ENCODE data around the gene C4orf50. TPM values are rescaled to one million over a fixed set of nuclear protein-coding genes. Genes with fewer than 3 reads are reported as not detected.

The C4orf50 gene
- total and polyA plus RNA-seq, 7 donors = under 0.01 to 0.83 (median 0.43) TPM; not detected in 1

GRCh38 chr4:5926598-5926997 lies 91.6 kb downstream of the C4orf50 start:
- no peak for DNase-seq
- Histone ChIP-seq H3K4me3 (no peak overlapping the region), H3K27me3 (peaks cover 0 to 45% (median 9%) of the 10 kb centered on the region in 3 donors), H3K9me3 (no peaks in the 10 kb centered on the region), H3K4me1 (no peaks in the 10 kb centered on the region), H3K27ac (no peak overlapping the region), H3K36me3 (no peaks in the 10 kb centered on the region)
- TF ChIP-seq POLR2A (IDR thresholded peaks at IDR 0.05) = no peak
- TF ChIP-seq POLR2AphosphoS5 (IDR thresholded peaks at IDR 0.05) = no peak
- TF ChIP-seq, protein P1, sequence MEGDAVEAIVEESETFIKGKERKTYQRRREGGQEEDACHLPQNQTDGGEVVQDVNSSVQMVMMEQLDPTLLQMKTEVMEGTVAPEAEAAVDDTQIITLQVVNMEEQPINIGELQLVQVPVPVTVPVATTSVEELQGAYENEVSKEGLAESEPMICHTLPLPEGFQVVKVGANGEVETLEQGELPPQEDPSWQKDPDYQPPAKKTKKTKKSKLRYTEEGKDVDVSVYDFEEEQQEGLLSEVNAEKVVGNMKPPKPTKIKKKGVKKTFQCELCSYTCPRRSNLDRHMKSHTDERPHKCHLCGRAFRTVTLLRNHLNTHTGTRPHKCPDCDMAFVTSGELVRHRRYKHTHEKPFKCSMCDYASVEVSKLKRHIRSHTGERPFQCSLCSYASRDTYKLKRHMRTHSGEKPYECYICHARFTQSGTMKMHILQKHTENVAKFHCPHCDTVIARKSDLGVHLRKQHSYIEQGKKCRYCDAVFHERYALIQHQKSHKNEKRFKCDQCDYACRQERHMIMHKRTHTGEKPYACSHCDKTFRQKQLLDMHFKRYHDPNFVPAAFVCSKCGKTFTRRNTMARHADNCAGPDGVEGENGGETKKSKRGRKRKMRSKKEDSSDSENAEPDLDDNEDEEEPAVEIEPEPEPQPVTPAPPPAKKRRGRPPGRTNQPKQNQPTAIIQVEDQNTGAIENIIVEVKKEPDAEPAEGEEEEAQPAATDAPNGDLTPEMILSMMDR (IDR thresholded peaks at IDR 0.05) = no peak
- TF ChIP-seq EP300 (IDR thresholded peaks at IDR 0.05) = no peak
- 48 to 64% methylated on average over 7 of the region's 7 CpGs for WGBS, 2 donors
- intact Hi-C loops (cut with DNase I) = no loop called here

DNA sequence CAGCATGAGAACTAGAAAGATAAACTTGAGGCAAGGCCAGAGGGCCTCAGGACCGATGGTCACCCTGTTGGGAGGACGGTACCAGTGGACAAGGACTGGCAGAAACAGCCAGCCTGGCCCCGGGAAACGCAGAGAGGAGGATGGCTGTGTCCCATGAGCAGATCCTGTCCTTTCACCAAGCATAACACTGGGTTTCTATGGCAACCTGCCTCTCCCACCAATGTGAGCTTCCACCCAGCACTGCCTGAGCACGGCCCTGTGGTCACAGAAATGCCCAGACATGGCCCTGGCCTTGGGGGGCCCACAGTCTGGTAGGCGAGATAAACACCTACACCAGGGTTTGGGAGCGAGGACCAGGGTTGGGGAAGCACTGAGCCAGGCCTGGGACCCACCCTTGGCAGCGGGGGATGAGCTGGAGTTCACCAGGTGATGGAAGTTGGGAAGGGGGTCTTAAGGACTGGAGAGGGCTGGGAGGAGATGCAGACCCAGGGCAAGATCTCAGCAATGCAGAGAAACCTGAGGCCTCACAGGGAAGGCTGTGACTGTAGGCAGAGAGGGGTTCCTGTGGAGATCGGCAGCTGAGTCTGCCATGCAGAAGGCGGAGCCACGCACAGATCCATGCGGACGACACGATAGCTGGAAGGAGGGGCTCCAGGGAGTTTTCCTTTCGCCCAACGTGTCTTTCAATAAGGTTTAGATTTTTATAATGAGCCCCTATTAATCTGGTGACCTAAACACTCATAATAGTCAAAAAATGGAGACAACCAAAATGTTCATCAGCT lies 92.6 kb downstream of the C4orf50 start:
- H3K4me1 ChIP-seq = no peaks in the 10 kb centered on the region
- H3K36me3 ChIP-seq = no peaks in the 10 kb centered on the region
- 76 to 80% methylated on average over 16 of the region's 16 CpGs for WGBS, 2 donors
- H3K4me3 ChIP-seq = no peak overlapping the region
- intact Hi-C loops (cut with DNase I) = no loop called here
- no peaks in the 10 kb centered on the region for H3K9me3 ChIP-seq
- H3K27me3 ChIP-seq = peaks cover 0 to 50% (median 9%) of the 10 kb centered on the region in 3 donors
- no peak overlapping the region for H3K27ac ChIP-seq
- no peak for DNase-seq
- TF ChIP-seq POLR2AphosphoS5 (IDR thresholded peaks at IDR 0.05) (no peak), POLR2A (IDR thresholded peaks at IDR 0.05) (no peak), EP300 (IDR thresholded peaks at IDR 0.05) (no peak)

DNA sequence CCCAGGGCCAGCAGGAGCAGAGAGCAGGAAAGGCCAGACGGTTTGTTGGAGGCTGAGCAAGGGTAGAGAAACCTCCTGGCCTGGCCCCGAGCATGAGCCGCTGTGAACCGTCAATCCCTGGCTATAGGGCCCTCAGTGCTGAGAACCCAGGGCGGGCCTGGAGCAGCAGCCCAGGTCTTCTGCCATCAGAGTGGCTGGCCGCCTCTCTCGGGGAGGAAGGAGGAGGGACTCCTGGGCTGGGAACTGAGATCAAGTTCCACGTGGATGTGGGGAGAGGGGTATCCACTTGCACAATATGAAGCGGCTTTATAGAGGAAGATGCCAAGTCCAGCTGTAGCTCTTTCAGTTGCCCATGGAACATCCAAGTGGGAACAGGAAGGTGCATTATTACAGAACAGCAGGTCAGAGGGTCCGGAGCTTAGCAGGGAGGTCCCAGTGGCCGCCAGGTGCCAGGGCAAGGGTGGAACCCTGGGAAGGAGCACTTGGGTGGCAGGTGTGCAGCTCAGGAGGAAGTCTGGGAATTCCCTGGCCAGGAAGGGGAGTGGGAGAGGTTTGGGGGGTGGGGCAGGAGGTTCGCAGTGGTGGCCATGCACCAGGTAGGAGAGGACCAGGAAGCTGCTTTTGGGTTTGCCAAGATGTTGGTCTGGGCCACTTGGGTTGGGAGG lies 93.6 kb downstream of the C4orf50 start:
- intact Hi-C loops (cut with DNase I) = no loop called here
- Histone ChIP-seq H3K27me3 (peaks cover 0 to 40% (median 9%) of the 10 kb centered on the region in 3 donors), H3K27ac (no peak overlapping the region), H3K36me3 (no peaks in the 10 kb centered on the region), H3K9me3 (no peaks in the 10 kb centered on the region), H3K4me3 (no peak overlapping the region), H3K4me1 (no peaks in the 10 kb centered on the region)
- TF ChIP-seq, protein P1 (IDR thresholded peaks at IDR 0.05) = no peak
- TF ChIP-seq EP300 (IDR thresholded peaks at IDR 0.05) (no peak), POLR2AphosphoS5 (IDR thresholded peaks at IDR 0.05) (no peak), POLR2A (IDR thresholded peaks at IDR 0.05) (no peak)
- DNase-seq = no peak
- WGBS, 2 donors = 74 to 80% methylated on average over 12 of the region's 12 CpGs

GRCh38 chr4:5923376-5923775 lies 94.9 kb downstream of the C4orf50 start:
- DNase-seq = no peak
- H3K27ac ChIP-seq = no peak overlapping the region
- 72 to 73% methylated on average over 6 of the region's 6 CpGs for WGBS, 2 donors
- intact Hi-C loops (cut with DNase I) = no loop called here
- H3K4me1 ChIP-seq = no peaks in the 10 kb centered on the region
- no peak overlapping the region for H3K4me3 ChIP-seq
- TF ChIP-seq EP300 (IDR thresholded peaks at IDR 0.05) (no peak), POLR2AphosphoS5 (IDR thresholded peaks at IDR 0.05) (no peak), POLR2A (IDR thresholded peaks at IDR 0.05) (no peak)
- TF ChIP-seq, protein P1 (IDR thresholded peaks at IDR 0.05) = no peak
- H3K36me3 ChIP-seq = no peaks in the 10 kb centered on the region
- no peaks in the 10 kb centered on the region for H3K9me3 ChIP-seq
- H3K27me3 ChIP-seq = peaks cover 0 to 47% (median 9%) of the 10 kb centered on the region in 3 donors

DNA sequence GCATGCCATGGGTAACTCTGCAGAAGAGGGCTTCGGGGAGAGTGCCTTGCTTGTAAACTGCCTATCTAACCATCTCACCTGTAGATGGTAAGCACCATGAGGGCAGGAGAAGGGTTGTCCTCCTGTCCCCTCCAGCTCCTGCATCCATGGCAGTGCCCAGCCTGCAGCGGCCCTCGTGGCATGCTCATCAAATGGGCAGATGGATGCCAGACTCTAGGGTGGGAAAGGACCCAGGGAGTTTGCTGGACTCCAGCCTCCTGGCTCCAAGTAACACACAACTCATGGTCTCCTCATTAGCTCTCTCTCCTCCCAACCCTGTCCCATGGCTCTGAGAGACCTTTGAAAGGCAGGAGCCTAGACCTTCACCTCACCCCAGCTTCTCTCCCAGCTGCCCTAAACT lies 95.7 kb downstream of the C4orf50 start:
- TF ChIP-seq EP300 (IDR thresholded peaks at IDR 0.05) = no peak
- TF ChIP-seq POLR2A (IDR thresholded peaks at IDR 0.05) = no peak
- no peak for TF ChIP-seq POLR2AphosphoS5 (IDR thresholded peaks at IDR 0.05)
- TF ChIP-seq, protein P1 (IDR thresholded peaks at IDR 0.05) = no peak
- intact Hi-C loops (cut with DNase I) = no loop called here
- no peaks in the 10 kb centered on the region for H3K4me1 ChIP-seq
- no peak for DNase-seq
- WGBS, 2 donors = 75 to 85% methylated on average over 3 of the region's 3 CpGs
- no peaks in the 10 kb centered on the region for H3K36me3 ChIP-seq
- H3K4me3 ChIP-seq = no peak overlapping the region
- no peaks in the 10 kb centered on the region for H3K9me3 ChIP-seq
- peaks cover 0 to 49% (median 9%) of the 10 kb centered on the region in 3 donors for H3K27me3 ChIP-seq
- no peak overlapping the region for H3K27ac ChIP-seq

Measured in sigmoid colon (tissue), 7 donors.